Glomerular visceral epithelial cell (primary cell): ENCODE results near the gene NUTF2.
A peak's percentile ranks its signal among the peaks of the same experiment; 100 is the strongest.
"Not testable (repeated sequence)": the region's sequence is repeated elsewhere in the genome, so short reads cannot be mapped to it uniquely, and the experiment has no call there.

Source experiments
- DNase-seq: peaks from one replicate; pipeline ENCODE4 v3.0.0-alpha.2; 2016; ENCODE audit errors: extremely low spot score

The NUTF2 gene

DNA sequence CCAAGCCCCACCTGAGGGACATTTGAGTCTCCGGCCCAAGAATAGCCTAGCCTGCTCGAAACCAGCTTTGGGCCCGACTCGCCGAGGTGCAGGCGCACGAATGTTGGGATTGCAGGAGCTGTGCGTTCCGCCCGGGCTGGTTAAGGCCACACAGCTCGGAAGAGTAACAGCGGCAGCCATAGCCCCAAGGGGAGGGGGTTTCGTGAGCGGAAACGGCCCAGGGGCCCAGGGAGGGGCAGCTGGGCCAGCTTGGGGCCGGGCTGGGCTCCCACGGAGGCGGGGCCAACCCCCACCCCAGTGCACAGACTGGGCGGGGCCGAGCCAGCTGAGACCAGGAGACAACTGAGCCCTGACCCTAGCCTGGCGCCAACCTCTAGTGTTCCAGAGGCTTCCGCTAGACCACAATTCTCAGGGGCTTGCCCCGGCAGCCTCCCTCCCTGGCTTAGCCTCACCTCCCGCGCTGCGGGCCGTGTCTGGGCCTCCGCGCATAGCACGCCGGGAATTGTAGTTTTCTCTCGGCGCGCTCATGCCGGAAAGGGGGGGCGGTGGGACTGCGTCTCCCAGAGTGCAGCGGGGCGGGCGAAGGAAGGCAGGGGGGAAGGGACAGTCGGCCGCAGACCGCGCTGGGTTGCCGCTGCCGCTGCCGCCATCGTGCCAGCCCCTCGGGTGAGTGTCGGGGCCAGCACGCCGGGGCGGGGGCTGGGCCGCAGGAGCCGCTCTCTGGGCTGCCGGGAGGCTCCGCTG, at the start of gene NUTF2:
NUTF2 (plus strand) TSS at position 614 of the 744 bp plus-strand sequence. CDS start 18,198 bp downstream, outside the sequence.
- DNase-seq: peak; percentile 95

- no peak for DNase-seq
Measured at GRCh38 chr16:67800338-67800926, 46.3 kb upstream of the NUTF2 start.

GRCh38 chr16:67801241-67801640, 45.5 kb upstream of the NUTF2 start:
- no peak for DNase-seq

- DNase-seq: no peak
Measured at GRCh38 chr16:67801883-67802282, 44.9 kb upstream of the NUTF2 start.

- no peak for DNase-seq
Measured at GRCh38 chr16:67803894-67804293, 42.8 kb upstream of the NUTF2 start.

GRCh38 chr16:67804853-67805542, 41.7 kb upstream of the NUTF2 start:
- DNase-seq: no peak

- DNase-seq: no peak
Measured at GRCh38 chr16:67805718-67806427, 40.9 kb upstream of the NUTF2 start.

GRCh38 chr16:67806428-67807147, 40.1 kb upstream of the NUTF2 start, which contains the start of the genes RANBP10 and TSNAXIP1:
TSS of gene RANBP10 (minus strand) at chr16:67806560. CDS start at chr16:67806536, 24 bp downstream.
TSS of gene TSNAXIP1 (plus strand) at chr16:67806889. CDS start at chr16:67807150, 261 bp downstream.
- DNase-seq: peak; percentile 98

DNA sequence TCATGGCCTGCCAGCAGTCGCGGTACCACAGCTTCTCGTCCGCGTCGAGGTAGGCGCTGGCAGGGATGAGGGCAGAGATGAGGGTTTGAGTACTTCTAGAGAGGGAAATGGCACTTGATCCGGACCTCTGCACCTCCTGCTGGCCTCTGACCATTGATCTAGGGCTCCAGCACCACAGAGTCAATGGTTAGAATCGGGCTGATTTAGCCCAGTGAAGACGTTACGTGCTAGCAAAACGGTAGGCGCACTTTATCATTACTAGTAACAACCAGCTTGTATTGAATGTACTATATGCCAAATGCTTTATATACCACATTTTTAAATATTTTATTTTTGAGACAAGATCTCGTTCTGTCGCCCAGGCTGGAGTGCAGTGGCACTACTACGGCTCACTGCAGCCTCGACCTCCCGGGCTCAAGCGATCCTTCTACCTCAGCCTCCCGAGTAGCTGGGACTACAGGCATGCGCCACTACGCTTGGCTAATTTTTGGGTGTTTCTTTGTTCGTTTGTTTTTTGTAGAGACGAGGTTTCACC, 39.5 kb upstream of the NUTF2 start:
- no peak for DNase-seq

DNA sequence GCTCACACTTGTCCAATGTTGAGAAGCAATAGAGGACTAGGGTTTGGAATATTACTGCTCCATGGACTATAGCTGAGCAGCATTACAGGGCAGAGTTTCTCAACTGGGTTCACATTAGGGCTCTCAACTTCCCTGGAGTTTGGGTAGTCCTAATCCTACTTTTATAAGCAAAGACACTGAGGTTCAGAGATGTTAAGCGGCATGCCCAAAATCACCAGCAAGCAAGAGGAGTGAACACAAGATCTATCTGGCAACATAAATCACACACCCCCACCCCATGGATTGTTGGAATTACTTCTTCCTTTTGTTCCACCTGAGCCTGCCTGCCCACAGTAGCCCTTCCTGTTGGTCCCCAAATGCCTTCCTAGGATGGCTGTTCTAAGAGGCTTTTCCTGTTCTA, 34.8 kb upstream of the NUTF2 start:
- no peak for DNase-seq

DNA sequence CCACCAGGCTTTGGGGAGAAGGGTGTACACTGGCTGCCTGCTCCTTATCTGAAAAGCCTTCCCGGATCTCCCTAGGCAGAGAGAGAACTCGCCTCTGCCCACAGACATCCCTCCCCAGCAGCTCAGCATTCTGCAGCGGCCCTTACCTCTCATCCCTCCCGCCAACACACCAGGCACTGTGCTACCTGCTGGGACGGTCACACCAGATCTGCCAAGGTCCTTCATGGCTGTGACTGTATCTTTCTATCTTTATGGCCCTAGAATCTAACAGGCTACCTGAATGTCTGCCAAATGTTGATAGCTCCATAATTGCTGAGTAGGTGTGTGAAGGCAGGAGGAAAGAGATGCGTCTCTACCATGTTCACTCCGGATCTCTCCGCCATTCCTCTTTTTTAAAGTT, 32.2 kb upstream of the NUTF2 start:
- DNase-seq: no peak

DNA sequence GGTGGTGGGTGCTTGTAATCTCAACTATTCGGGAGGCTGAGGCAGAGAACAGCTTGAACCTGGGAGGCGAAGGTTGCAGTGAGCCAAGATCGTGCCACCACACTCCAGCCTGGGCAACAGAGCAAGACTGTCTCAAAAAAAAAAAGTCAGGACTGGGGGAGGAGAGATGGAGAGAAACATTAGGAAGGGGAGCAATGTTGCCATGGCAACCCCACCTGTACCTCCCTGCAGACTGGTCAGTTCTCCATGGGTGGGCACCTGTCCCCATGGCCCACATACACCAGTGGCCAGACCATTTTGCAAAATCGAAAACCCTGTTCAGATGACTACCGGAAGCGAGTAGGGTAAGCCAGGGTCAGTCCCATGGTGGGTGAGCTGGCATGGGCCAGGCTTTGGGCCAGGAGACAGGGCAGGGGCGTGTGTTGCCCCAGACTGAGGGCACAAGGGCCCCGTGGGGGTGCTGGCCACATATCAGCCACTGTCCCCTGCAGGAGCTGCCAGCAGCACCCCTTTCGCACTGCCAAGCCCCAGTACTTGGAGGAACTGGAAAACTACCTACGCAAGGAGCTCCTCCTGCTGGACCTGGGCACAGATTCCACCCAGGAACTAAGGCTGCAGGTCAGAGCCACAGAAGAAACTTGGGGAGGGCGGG, 26.0 kb upstream of the NUTF2 start:
- DNase-seq: no peak

- DNase-seq: no peak
Measured at GRCh38 chr16:67822511-67822910, 24.2 kb upstream of the NUTF2 start.

DNA sequence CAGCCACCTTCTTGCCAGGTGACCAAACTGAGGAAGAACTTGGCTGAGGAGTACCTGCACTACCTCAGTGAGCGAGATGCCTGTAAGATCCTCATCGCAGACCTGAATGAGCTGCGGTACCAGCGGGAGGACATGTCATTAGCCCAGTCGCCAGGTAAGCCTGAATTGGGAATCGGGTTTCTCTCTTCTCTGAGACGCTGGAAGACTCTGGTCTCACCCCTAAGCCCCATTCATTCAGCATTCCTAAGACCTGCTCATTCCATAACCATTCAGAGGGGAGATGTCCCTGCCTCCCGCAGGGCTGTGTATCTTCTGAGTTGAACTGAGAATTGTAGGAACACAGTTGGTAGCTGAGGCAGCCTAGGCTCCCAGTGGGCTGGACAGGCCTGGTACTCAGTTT, 21.6 kb upstream of the NUTF2 start:
- no peak for DNase-seq

DNA sequence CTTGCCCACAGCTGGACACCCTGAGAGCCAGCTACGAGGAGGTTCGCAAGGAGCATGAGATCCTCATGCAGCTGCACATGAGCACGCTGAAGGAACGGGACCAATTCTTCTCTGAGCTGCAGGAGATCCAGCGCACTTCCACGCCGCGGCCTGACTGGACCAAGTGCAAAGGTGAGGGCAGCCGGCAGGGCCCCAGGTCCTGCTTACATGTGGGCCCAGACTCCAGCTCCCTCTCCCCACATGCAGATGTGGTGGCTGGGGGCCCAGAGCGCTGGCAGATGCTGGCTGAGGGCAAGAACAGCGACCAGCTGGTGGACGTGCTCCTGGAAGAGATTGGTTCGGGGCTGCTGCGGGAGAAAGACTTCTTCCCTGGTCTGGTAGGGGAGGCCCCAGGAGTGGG, 20.8 kb upstream of the NUTF2 start:
- no peak for DNase-seq

GRCh38 chr16:67828651-67829050, 18.1 kb upstream of the NUTF2 start:
- DNase-seq: no peak

DNA sequence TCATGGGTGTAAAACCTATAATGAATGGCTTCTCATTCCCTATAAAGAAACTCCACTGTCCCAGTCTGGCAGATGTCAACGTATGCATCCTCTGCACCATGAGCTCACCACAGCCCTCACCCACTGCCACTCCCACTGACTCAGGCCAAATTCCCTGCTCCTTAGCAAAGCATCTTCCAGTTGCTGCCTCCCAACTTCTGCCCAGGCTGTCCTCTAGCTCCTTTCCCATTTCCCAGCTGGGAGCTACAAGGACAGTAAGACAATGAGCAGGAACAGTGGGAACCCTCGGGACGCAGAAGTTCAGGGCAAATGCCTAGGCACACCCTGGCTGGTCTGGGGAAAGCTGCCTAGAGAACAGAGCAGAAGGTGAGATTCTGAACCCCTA, 13.7 kb upstream of the NUTF2 start:
- peak; percentile 52 for DNase-seq

DNA sequence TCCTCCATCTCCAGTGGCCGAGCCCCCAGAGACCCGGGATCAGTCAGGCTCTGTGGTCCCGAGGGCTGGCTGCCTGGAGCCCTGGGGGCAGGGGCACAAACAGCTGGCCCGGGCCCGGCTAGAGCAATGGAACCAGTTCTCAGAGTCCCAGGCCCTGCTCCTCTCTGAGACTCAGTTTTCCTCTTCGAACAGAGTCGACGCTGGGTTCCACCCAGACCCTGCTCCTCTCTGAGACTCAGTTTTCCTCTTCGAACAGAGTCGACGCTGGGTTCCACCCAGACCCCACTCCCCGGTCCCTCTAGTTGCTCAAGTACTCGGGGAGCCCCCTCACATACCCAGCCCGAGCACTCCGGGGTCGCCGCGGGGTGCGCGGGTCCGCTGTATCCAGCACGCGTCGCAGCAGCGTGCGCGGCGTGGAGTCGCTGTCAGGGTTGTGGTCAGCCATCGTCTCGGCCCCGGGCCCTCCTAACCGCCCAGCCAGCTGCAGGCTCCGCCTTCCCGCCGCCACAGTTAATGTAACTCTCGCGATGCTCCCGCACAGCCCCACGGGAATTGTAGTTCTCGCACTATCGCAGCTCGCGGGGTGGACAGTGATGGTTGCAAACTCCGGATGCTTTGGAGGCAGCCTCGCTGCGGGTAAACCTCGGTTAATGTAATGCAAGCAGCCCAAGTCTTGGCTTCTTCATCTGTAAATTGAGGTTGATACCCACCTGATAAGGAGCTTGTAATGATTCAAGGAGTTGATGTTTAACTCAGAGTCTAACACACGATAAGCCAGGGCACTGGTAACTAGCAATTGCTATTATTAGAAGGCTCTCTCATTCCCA, 13.1 kb upstream of the NUTF2 start:
- peak; percentile 85 for DNase-seq

DNA sequence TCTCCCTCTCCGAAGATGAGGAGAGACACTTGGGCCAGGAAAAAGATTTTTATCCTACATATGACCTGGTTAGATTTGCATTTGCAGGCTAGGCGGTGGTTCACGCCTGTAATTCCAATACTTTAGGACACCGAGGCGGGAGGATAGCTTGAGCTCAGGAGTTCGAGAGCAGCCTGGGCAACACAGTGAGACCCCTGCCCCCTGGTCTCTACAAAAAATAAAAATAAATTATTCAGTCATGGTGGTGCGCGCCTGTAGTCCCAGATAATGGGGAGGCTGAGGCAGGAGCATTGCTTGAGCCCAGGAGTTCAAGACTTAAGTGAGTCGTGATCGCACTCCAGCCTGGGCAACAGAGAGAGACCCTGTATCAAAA, 12.5 kb upstream of the NUTF2 start:
- DNase-seq: no peak

GRCh38 chr16:67837190-67837589, 9.5 kb upstream of the NUTF2 start:
- not testable (repeated sequence) for DNase-seq
